ENCODE measurements around the gene CDCP1.

CDCP1 gene

GRCh38 chr3:45182915-45183871 is 37.0 kb upstream of the CDCP1 start:
- 51% methylated on average over 7 of the region's 7 CpGs for WGBS
- H3K4me1 ChIP-seq (ENCODE audit: insufficient read depth, low read length): peaks cover 13% of the 10 kb centered on the region
- no peaks in the 10 kb centered on the region for H3K9me3 ChIP-seq (ENCODE audit: insufficient read depth, low read depth, low read length)
- no peaks in the 10 kb centered on the region for H3K36me3 ChIP-seq (ENCODE audit: insufficient read depth, low read length)
- H3K4me3 ChIP-seq (ENCODE audit: low read length): no peak overlapping the region
- peak overlapping the region; percentile 40; the same call in 1 of the 2 replicates for H3K9ac ChIP-seq (ENCODE audit: low read depth, low read length)
- H3K27ac ChIP-seq (ENCODE audit: low read depth, low read length): no peak overlapping the region; the same call in 1 of the 2 replicates
- H3K27me3 ChIP-seq (ENCODE audit: insufficient read depth, low read length): no peaks in the 10 kb centered on the region

GRCh38 chr3:45181496-45181895 is 35.3 kb upstream of the CDCP1 start:
- Histone ChIP-seq H3K27ac (ENCODE audit: low read depth, low read length) (no peak overlapping the region), H3K27me3 (ENCODE audit: insufficient read depth, low read length) (no peaks in the 10 kb centered on the region)
- 57% methylated on average over 2 of the region's 5 CpGs for WGBS

GRCh38 chr3:45180899-45181298 is 34.7 kb upstream of the CDCP1 start:
- Histone ChIP-seq H3K4me3 (ENCODE audit: low read length) (no peak overlapping the region), H3K9ac (ENCODE audit: low read depth, low read length) (no peak overlapping the region), H3K27ac (ENCODE audit: low read depth, low read length) (no peak overlapping the region), H3K4me1 (ENCODE audit: insufficient read depth, low read length) (peaks cover 13% of the 10 kb centered on the region), H3K27me3 (ENCODE audit: insufficient read depth, low read length) (no peaks in the 10 kb centered on the region), H3K36me3 (ENCODE audit: insufficient read depth, low read length) (no peaks in the 10 kb centered on the region), H3K9me3 (ENCODE audit: insufficient read depth, low read depth, low read length) (no peaks in the 10 kb centered on the region)
- 89% methylated on average over 7 of the region's 7 CpGs for WGBS

More at GRCh38 chr3:45181496-45181895, 35.3 kb upstream of the CDCP1 start:
- Histone ChIP-seq H3K4me3 (ENCODE audit: low read length) (no peak overlapping the region), H3K9me3 (ENCODE audit: insufficient read depth, low read depth, low read length) (no peaks in the 10 kb centered on the region), H3K36me3 (ENCODE audit: insufficient read depth, low read length) (no peaks in the 10 kb centered on the region), H3K4me1 (ENCODE audit: insufficient read depth, low read length) (peaks cover 13% of the 10 kb centered on the region), H3K9ac (ENCODE audit: low read depth, low read length) (no peak overlapping the region)

- no peak overlapping the region for H3K4me3 ChIP-seq (ENCODE audit: low read length)
- H3K9ac ChIP-seq (ENCODE audit: low read depth, low read length): no peak overlapping the region
- no peaks in the 10 kb centered on the region for H3K9me3 ChIP-seq (ENCODE audit: insufficient read depth, low read depth, low read length)
- 90% methylated on average over 6 of the region's 6 CpGs for WGBS
- H3K36me3 ChIP-seq (ENCODE audit: insufficient read depth, low read length): no peaks in the 10 kb centered on the region
- peaks cover 13% of the 10 kb centered on the region for H3K4me1 ChIP-seq (ENCODE audit: insufficient read depth, low read length)
- no peak overlapping the region for H3K27ac ChIP-seq (ENCODE audit: low read depth, low read length)
- no peaks in the 10 kb centered on the region for H3K27me3 ChIP-seq (ENCODE audit: insufficient read depth, low read length)
These were observed 33.9 kb upstream of the CDCP1 start for GRCh38 chr3:45180051-45180450.

- Histone ChIP-seq H3K4me3 (ENCODE audit: low read length) (no peak overlapping the region), H3K4me1 (ENCODE audit: insufficient read depth, low read length) (peaks cover 13% of the 10 kb centered on the region), H3K9me3 (ENCODE audit: insufficient read depth, low read depth, low read length) (no peaks in the 10 kb centered on the region), H3K36me3 (ENCODE audit: insufficient read depth, low read length) (no peaks in the 10 kb centered on the region), H3K9ac (ENCODE audit: low read depth, low read length) (no peak overlapping the region), H3K27ac (ENCODE audit: low read depth, low read length) (no peak overlapping the region), H3K27me3 (ENCODE audit: insufficient read depth, low read length) (no peaks in the 10 kb centered on the region)
- WGBS: 86% methylated on average over 3 of the region's 3 CpGs
These were observed 33.0 kb upstream of the CDCP1 start for GRCh38 chr3:45179163-45179562.

GRCh38 chr3:45178183-45179023 is 32.2 kb upstream of the CDCP1 start:
- Histone ChIP-seq H3K27ac (ENCODE audit: low read depth, low read length) (no peak overlapping the region), H3K36me3 (ENCODE audit: insufficient read depth, low read length) (no peaks in the 10 kb centered on the region), H3K9ac (ENCODE audit: low read depth, low read length) (no peak overlapping the region), H3K4me3 (ENCODE audit: low read length) (no peak overlapping the region), H3K9me3 (ENCODE audit: insufficient read depth, low read depth, low read length) (no peaks in the 10 kb centered on the region), H3K4me1 (ENCODE audit: insufficient read depth, low read length) (peaks cover 10% of the 10 kb centered on the region), H3K27me3 (ENCODE audit: insufficient read depth, low read length) (no peaks in the 10 kb centered on the region)
- WGBS: 91% methylated on average over 13 of the region's 13 CpGs

GRCh38 chr3:45176912-45177311 is 30.7 kb upstream of the CDCP1 start:
- H3K27me3 ChIP-seq (ENCODE audit: insufficient read depth, low read length): no peaks in the 10 kb centered on the region
- no peaks in the 10 kb centered on the region for H3K4me1 ChIP-seq (ENCODE audit: insufficient read depth, low read length)
- H3K27ac ChIP-seq (ENCODE audit: low read depth, low read length): no peak overlapping the region
- no peak overlapping the region for H3K9ac ChIP-seq (ENCODE audit: low read depth, low read length)
- H3K9me3 ChIP-seq (ENCODE audit: insufficient read depth, low read depth, low read length): no peaks in the 10 kb centered on the region
- no peak overlapping the region for H3K4me3 ChIP-seq (ENCODE audit: low read length)
- no peaks in the 10 kb centered on the region for H3K36me3 ChIP-seq (ENCODE audit: insufficient read depth, low read length)
- 88% methylated on average over 4 of the region's 4 CpGs for WGBS

- H3K4me1 ChIP-seq (ENCODE audit: insufficient read depth, low read length): peaks cover 3% of the 10 kb centered on the region; the same call in 1 of the 2 replicates
- no peaks in the 10 kb centered on the region for H3K27me3 ChIP-seq (ENCODE audit: insufficient read depth, low read length)
- H3K36me3 ChIP-seq (ENCODE audit: insufficient read depth, low read length): no peaks in the 10 kb centered on the region
- H3K4me3 ChIP-seq (ENCODE audit: low read length): no peak overlapping the region
- no peak overlapping the region for H3K27ac ChIP-seq (ENCODE audit: low read depth, low read length)
- no peak overlapping the region for H3K9ac ChIP-seq (ENCODE audit: low read depth, low read length)
- no peaks in the 10 kb centered on the region for H3K9me3 ChIP-seq (ENCODE audit: insufficient read depth, low read depth, low read length)
- 65% methylated on average over 2 of the region's 2 CpGs for WGBS
These were observed 28.1 kb upstream of the CDCP1 start for GRCh38 chr3:45174234-45174633.

GRCh38 chr3:45173776-45174175 is 27.6 kb upstream of the CDCP1 start:
- Histone ChIP-seq H3K4me1 (ENCODE audit: insufficient read depth, low read length) (peaks cover 3% of the 10 kb centered on the region; the same call in 1 of the 2 replicates), H3K27ac (ENCODE audit: low read depth, low read length) (no peak overlapping the region), H3K27me3 (ENCODE audit: insufficient read depth, low read length) (no peaks in the 10 kb centered on the region), H3K9me3 (ENCODE audit: insufficient read depth, low read depth, low read length) (no peaks in the 10 kb centered on the region), H3K9ac (ENCODE audit: low read depth, low read length) (no peak overlapping the region), H3K36me3 (ENCODE audit: insufficient read depth, low read length) (no peaks in the 10 kb centered on the region), H3K4me3 (ENCODE audit: low read length) (no peak overlapping the region)
- WGBS: 100% methylated on average over 1 of the region's 1 CpG

- H3K27me3 ChIP-seq (ENCODE audit: insufficient read depth, low read length): no peaks in the 10 kb centered on the region
- H3K36me3 ChIP-seq (ENCODE audit: insufficient read depth, low read length): no peaks in the 10 kb centered on the region
- H3K4me3 ChIP-seq (ENCODE audit: low read length): no peak overlapping the region
- WGBS: 67% methylated on average over 4 of the region's 4 CpGs
- H3K4me1 ChIP-seq (ENCODE audit: insufficient read depth, low read length): peaks cover 24% of the 10 kb centered on the region
- H3K9ac ChIP-seq (ENCODE audit: low read depth, low read length): no peak overlapping the region
- no peaks in the 10 kb centered on the region for H3K9me3 ChIP-seq (ENCODE audit: insufficient read depth, low read depth, low read length)
- H3K27ac ChIP-seq (ENCODE audit: low read depth, low read length): no peak overlapping the region
These were observed 25.1 kb upstream of the CDCP1 start for GRCh38 chr3:45171283-45171682.

- Histone ChIP-seq H3K4me3 (ENCODE audit: low read length) (no peak overlapping the region), H3K27ac (ENCODE audit: low read depth, low read length) (no peak overlapping the region), H3K9me3 (ENCODE audit: insufficient read depth, low read depth, low read length) (no peaks in the 10 kb centered on the region), H3K4me1 (ENCODE audit: insufficient read depth, low read length) (peaks cover 24% of the 10 kb centered on the region), H3K36me3 (ENCODE audit: insufficient read depth, low read length) (no peaks in the 10 kb centered on the region), H3K9ac (ENCODE audit: low read depth, low read length) (no peak overlapping the region), H3K27me3 (ENCODE audit: insufficient read depth, low read length) (no peaks in the 10 kb centered on the region)
- WGBS: 79% methylated on average over 3 of the region's 3 CpGs
These were observed 23.9 kb upstream of the CDCP1 start for GRCh38 chr3:45170096-45170495.
